Measurements from ENCODE around the gene ACTL10. TPM values are rescaled to one million over a fixed set of nuclear protein-coding genes. Genes with fewer than 3 reads are reported as not detected.

ACTL10 gene
- total RNA-seq, 1 donor from 2014 or later = 2.8 TPM

DNA sequence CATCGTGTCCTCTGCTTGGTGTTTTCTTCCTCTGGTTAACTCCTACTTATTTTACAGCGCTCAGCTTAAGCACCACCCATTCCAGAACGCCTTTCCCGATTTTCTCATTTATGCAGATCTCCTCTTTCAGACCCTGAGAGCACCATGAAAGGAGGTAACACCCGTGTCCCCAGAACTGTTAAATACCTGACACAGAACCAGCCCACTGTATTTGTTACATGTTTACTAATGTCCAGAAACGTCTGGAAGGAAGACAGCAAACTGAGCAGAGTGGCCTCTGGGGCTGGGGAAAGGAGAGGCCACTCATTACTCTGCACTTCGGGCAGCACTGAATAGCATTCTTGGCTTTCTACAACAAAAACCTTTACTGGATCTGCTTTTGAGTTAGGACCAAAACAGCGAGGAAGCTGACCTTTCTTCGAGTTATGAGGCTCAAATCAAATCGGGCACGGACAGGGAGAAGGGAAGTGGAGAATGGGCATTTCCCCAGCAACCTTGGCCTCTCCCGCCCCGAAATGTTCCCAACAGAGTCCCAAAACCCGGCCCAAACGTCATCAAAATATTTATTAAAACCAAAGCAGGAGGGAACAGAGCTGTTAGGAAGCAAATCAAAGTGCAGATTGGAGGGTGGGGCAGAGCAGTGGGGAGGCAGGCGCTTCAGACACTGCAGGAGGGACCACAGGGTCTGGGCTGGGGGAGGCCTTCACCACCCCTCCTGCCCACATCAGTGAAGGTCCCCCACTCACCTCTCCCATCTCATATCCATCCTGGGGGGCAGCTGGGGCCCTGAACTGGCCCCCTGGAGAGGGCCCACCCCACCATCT lies 8.6 kb downstream of the ACTL10 start:
- intact Hi-C loops (cut with micrococcal nuclease) = no loop called here
- no peak for DNase-seq
- no peaks in the 10 kb centered on the region for H3K36me3 Mint-ChIP-seq (ENCODE audit: low read depth)
- no peaks in the 10 kb centered on the region for H3K27me3 Mint-ChIP-seq
- TF ChIP-seq, protein P1, sequence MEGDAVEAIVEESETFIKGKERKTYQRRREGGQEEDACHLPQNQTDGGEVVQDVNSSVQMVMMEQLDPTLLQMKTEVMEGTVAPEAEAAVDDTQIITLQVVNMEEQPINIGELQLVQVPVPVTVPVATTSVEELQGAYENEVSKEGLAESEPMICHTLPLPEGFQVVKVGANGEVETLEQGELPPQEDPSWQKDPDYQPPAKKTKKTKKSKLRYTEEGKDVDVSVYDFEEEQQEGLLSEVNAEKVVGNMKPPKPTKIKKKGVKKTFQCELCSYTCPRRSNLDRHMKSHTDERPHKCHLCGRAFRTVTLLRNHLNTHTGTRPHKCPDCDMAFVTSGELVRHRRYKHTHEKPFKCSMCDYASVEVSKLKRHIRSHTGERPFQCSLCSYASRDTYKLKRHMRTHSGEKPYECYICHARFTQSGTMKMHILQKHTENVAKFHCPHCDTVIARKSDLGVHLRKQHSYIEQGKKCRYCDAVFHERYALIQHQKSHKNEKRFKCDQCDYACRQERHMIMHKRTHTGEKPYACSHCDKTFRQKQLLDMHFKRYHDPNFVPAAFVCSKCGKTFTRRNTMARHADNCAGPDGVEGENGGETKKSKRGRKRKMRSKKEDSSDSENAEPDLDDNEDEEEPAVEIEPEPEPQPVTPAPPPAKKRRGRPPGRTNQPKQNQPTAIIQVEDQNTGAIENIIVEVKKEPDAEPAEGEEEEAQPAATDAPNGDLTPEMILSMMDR (IDR thresholded peaks at IDR 0.05) = no peak
- peak overlapping the region; percentile 71 for H3K4me3 Mint-ChIP-seq
- no peaks in the 10 kb centered on the region for H3K9me3 Mint-ChIP-seq
- peaks cover 32% of the 10 kb centered on the region for H3K4me1 Mint-ChIP-seq
- ATAC-seq (ENCODE audit: low read depth) = no peak
- CTCF ChIA-PET = no interaction called here
- POLR2A ChIA-PET = interaction anchor here (1.6 to 2.3 kb wide), 2 partner anchors 8 to 10 kb away, joined by 4 to 12 read pairs; partner anchors contain the start of gene ACTL10
- H3K27ac Mint-ChIP-seq = no peak overlapping the region

DNA sequence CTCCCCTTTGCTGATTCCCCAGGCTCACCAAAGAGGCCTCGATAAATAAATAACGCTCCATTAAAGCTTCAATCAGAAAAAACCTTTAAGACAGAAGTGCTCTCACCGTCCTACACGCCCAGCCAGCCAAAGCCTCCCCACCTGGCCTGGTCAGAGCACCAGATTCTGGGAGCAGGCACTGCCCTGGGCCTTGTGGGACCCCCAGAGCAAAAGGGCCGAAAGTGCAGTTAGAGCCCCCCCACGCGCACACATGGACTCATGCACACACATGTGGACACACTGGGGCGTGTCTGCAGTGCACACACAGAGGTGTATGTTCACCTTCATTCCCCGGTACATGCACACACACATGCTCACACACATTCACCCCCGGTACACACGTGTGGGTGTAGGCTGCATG lies 9.4 kb downstream of the ACTL10 start:
- Mint-ChIP-seq H3K36me3 (ENCODE audit: low read depth) (no peaks in the 10 kb centered on the region), H3K27ac (no peak overlapping the region), H3K4me1 (peaks cover 38% of the 10 kb centered on the region), H3K9me3 (no peaks in the 10 kb centered on the region), H3K4me3 (no peak overlapping the region), H3K27me3 (no peaks in the 10 kb centered on the region)
- ATAC-seq (ENCODE audit: low read depth) (no peak), DNase-seq (no peak)
- TF ChIP-seq, protein P1 (IDR thresholded peaks at IDR 0.05) = no peak
- ChIA-PET POLR2A (interaction anchor here (2.3 kb wide), 1 partner anchor 9 kb away, joined by 12 read pairs; the partner anchor contains the start of gene ACTL10), CTCF (no interaction called here)
- intact Hi-C loops (cut with micrococcal nuclease) = no loop called here

DNA sequence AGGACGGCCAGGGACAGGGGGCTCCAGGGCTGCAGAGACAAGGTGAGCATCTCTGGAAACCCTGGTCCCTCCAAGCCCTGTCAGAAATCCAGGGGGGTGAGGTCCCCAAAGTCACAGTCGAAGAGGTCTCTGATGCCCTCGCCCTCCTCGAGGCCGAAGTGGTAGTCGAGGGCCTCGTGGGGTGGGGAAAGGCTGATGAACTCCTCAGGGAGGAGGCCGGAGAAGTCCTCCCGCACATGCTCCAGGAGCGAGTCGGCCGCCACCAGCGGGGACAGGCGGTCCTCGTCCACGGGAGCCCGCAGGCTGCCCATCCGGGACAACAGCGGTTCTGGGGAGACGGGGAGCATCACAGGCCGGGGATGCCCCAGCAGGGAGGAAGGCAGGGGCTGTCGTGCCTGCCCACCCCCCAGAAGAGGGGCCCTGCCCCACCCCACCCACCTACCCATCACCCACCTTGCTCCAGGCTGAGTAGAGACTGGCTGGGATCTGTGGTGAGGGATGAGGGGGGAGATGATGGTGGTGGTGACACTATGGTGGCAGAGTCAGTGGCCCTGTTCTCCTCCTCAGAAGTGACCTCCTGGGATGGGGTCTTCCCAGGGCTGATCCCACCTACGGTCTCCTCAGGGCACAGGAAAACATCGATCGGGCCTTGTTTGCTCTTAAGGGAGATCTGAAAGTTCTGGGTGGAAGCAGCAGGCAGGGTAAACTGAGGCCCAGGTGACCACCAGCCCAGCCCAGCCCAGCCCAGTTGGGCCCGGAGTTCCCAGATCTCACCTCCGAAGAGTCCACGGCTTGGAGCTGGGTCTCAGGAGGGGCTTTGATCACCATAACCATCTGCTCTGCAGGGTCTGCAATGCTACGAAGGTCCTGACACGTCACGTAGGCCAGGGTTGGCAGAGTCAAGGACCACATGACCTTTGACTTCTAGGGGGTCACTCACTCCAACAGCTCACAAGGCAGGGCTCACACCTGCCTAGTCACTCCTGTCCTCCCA lies 10.2 kb downstream of the ACTL10 start:
- ATAC-seq (ENCODE audit: low read depth) (no peak), DNase-seq (no peak)
- Mint-ChIP-seq H3K27me3 (no peaks in the 10 kb centered on the region), H3K36me3 (ENCODE audit: low read depth) (no peaks in the 10 kb centered on the region), H3K4me3 (no peak overlapping the region), H3K27ac (no peak overlapping the region), H3K9me3 (no peaks in the 10 kb centered on the region), H3K4me1 (peaks cover 43% of the 10 kb centered on the region)
- ChIA-PET POLR2A (interaction anchor here (0.6 to 2.3 kb wide), 3 partner anchors 10 to 131 kb away, joined by 3 to 12 read pairs (median 10); partner anchors contain the start of gene ACTL10), CTCF (no interaction called here)
- TF ChIP-seq, protein P1 (IDR thresholded peaks at IDR 0.05) = no peak
- intact Hi-C loops (cut with micrococcal nuclease) = no loop called here

DNA sequence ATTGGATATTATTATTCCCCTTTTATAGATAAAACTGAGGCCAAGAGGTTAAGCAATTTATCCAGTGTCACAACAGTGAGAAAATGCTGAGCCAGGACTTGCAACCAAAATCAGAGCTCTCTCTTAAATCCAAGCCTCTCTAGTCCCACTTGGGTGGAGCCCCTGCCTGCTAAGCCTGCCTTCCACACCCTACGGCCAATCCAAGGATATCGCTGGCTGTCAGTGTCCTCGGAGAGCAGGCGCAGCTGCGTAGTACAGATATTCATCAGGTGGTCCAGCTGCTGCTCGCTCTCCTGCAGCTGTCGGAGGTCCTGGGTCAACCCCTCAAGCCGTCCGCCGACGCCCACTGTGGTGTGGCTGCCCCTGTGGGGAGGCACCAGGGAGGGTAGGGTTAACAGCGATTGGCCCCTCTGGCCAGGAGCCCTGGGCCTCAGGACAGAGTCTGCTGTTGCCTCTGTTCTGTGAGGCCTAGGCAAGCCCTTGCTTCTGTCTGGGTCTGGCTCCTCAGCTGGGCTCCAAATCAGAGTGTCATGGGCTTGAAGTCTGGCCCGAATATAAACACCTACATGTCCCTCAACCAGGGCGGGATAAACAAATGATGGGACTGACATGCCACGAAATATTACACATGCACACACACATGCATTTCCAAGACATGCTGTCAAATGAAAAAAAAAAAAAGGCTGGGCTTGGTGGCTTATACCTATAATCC lies 11.4 kb downstream of the ACTL10 start:
- DNase-seq = no peak
- CTCF ChIA-PET = interaction anchor here (2.7 kb wide), 1 partner anchor 10 kb away, joined by 23 read pairs; no protein-coding TSS in a partner anchor
- intact Hi-C loops (cut with micrococcal nuclease) = no loop called here
- TF ChIP-seq, protein P1 (IDR thresholded peaks at IDR 0.05) = no peak
- POLR2A ChIA-PET = interaction anchor here (0.6 to 0.7 kb wide), 2 partner anchors 130 to 234 kb away, joined by 7 to 10 read pairs; no protein-coding TSS in a partner anchor
- peak overlapping the region; percentile 35 for H3K27ac Mint-ChIP-seq
- H3K4me3 Mint-ChIP-seq = no peak overlapping the region
- no peaks in the 10 kb centered on the region for H3K9me3 Mint-ChIP-seq
- H3K4me1 Mint-ChIP-seq = peaks cover 47% of the 10 kb centered on the region
- H3K27me3 Mint-ChIP-seq = no peaks in the 10 kb centered on the region
- no peaks in the 10 kb centered on the region for H3K36me3 Mint-ChIP-seq (ENCODE audit: low read depth)
- ATAC-seq (ENCODE audit: low read depth) = no peak
